ENCODE results near the gene SLC19A2.

Gene SLC19A2

GRCh38 chr1:169513208-169513607, 27.5 kb upstream of the SLC19A2 start:
- peaks cover 58% of the 10 kb centered on the region for H3K4me1 ChIP-seq (ENCODE audit: insufficient read depth, low read length, poor library complexity, severe bottlenecking)
- H3K9me3 ChIP-seq (ENCODE audit: insufficient read depth, low read depth, low read length): no peaks in the 10 kb centered on the region
- H3K4me2 ChIP-seq (ENCODE audit: low read depth, low read length, poor library complexity, severe bottlenecking): no peak overlapping the region
- no peaks in the 10 kb centered on the region for H3K79me2 ChIP-seq (ENCODE audit: insufficient read depth, low read length)
- no peak for TF ChIP-seq EZH2phosphoT487 (IDR thresholded peaks at IDR 0.05; ENCODE audit: borderline replicate concordance)
- TF ChIP-seq, protein P1, sequence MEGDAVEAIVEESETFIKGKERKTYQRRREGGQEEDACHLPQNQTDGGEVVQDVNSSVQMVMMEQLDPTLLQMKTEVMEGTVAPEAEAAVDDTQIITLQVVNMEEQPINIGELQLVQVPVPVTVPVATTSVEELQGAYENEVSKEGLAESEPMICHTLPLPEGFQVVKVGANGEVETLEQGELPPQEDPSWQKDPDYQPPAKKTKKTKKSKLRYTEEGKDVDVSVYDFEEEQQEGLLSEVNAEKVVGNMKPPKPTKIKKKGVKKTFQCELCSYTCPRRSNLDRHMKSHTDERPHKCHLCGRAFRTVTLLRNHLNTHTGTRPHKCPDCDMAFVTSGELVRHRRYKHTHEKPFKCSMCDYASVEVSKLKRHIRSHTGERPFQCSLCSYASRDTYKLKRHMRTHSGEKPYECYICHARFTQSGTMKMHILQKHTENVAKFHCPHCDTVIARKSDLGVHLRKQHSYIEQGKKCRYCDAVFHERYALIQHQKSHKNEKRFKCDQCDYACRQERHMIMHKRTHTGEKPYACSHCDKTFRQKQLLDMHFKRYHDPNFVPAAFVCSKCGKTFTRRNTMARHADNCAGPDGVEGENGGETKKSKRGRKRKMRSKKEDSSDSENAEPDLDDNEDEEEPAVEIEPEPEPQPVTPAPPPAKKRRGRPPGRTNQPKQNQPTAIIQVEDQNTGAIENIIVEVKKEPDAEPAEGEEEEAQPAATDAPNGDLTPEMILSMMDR (conservative IDR thresholded peaks at IDR 0.05; ENCODE audit: low read length): no peak
- no peak overlapping the region for H3K4me3 ChIP-seq (ENCODE audit: low read length, poor library complexity, severe bottlenecking)
- no peaks in the 10 kb centered on the region for H3K9me2 ChIP-seq (replicated peaks; ENCODE audit: low read depth, low read length)
- no peaks in the 10 kb centered on the region for H3K27me3 ChIP-seq (ENCODE audit: insufficient read depth, low read length, poor library complexity, severe bottlenecking)
- no peak overlapping the region for H3K9ac ChIP-seq (ENCODE audit: low read depth, low read length, poor library complexity, severe bottlenecking)
- peaks cover 10% of the 10 kb centered on the region for H3F3A ChIP-seq (ENCODE audit: low read depth)
- H4K20me1 ChIP-seq (ENCODE audit: insufficient read depth, low read length, poor library complexity, severe bottlenecking): no peaks in the 10 kb centered on the region
- peak overlapping the region; percentile 74 for H2AFZ ChIP-seq (ENCODE audit: low read length)
- no peaks in the 10 kb centered on the region for H3K36me3 ChIP-seq (ENCODE audit: insufficient read depth, low read length)

DNA sequence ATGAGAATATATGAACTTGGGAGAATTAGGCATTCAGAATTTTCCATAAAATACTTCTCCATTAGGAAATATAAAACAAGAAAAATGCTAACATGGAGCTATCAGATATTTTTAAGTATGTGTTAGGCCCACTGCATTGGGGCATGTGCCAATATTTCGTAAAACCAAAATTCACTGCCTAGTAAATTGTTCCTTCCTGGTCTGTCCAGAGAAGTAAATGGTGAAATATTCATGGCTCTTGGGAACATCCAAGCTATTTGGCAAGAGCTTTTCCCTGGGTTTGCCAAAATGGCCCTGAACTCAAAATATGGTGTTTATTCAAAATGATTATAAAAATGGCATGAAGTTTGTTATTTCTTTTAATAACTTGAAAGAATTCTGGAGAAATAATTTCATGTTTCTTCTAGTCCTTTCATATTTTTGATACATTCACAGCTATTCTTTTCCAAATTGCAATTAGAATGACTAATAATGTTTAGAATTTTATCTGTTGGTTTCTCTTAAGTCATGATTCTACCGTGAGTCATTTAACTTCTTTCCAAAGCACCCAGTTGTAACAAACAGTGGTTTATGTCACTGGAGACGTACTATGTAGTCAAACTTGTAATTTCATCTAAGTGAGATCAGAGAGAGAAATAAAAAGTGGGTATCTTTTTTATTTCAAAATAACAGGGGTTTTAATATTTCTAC, 25.7 kb upstream of the SLC19A2 start:
- Histone ChIP-seq H3K36me3 (ENCODE audit: insufficient read depth, low read length) (no peaks in the 10 kb centered on the region), H3K27me3 (ENCODE audit: insufficient read depth, low read length, poor library complexity, severe bottlenecking) (no peaks in the 10 kb centered on the region), H3K4me1 (ENCODE audit: insufficient read depth, low read length, poor library complexity, severe bottlenecking) (peaks cover 75% of the 10 kb centered on the region), H3K9me3 (ENCODE audit: insufficient read depth, low read depth, low read length) (no peaks in the 10 kb centered on the region), H3K4me2 (ENCODE audit: low read depth, low read length, poor library complexity, severe bottlenecking) (no peak overlapping the region), H3K9ac (ENCODE audit: low read depth, low read length, poor library complexity, severe bottlenecking) (no peak overlapping the region), H2AFZ (ENCODE audit: low read length) (no peak overlapping the region), H3K9me2 (replicated peaks; ENCODE audit: low read depth, low read length) (no peaks in the 10 kb centered on the region), H3K79me2 (ENCODE audit: insufficient read depth, low read length) (no peaks in the 10 kb centered on the region), H4K20me1 (ENCODE audit: insufficient read depth, low read length, poor library complexity, severe bottlenecking) (no peaks in the 10 kb centered on the region), H3F3A (ENCODE audit: low read depth) (peaks cover 20% of the 10 kb centered on the region), H3K4me3 (ENCODE audit: low read length, poor library complexity, severe bottlenecking) (no peak overlapping the region)
- no peak for TF ChIP-seq EZH2phosphoT487 (IDR thresholded peaks at IDR 0.05; ENCODE audit: borderline replicate concordance)

GRCh38 chr1:169510060-169510459, 24.3 kb upstream of the SLC19A2 start:
- Histone ChIP-seq H3K9me2 (replicated peaks; ENCODE audit: low read depth, low read length) (no peaks in the 10 kb centered on the region), H3K36me3 (ENCODE audit: insufficient read depth, low read length) (no peaks in the 10 kb centered on the region), H3K4me2 (ENCODE audit: low read depth, low read length, poor library complexity, severe bottlenecking) (peak overlapping the region; percentile 77), H3K79me2 (ENCODE audit: insufficient read depth, low read length) (no peaks in the 10 kb centered on the region), H3K9ac (ENCODE audit: low read depth, low read length, poor library complexity, severe bottlenecking) (no peak overlapping the region), H3K27me3 (ENCODE audit: insufficient read depth, low read length, poor library complexity, severe bottlenecking) (no peaks in the 10 kb centered on the region), H3F3A (ENCODE audit: low read depth) (peaks cover 20% of the 10 kb centered on the region), H2AFZ (ENCODE audit: low read length) (peak overlapping the region; percentile 23; the same call in 1 of the 2 replicates), H3K4me3 (ENCODE audit: low read length, poor library complexity, severe bottlenecking) (peak overlapping the region; percentile 30), H3K4me1 (ENCODE audit: insufficient read depth, low read length, poor library complexity, severe bottlenecking) (peaks cover 66% of the 10 kb centered on the region), H3K9me3 (ENCODE audit: insufficient read depth, low read depth, low read length) (no peaks in the 10 kb centered on the region), H4K20me1 (ENCODE audit: insufficient read depth, low read length, poor library complexity, severe bottlenecking) (no peaks in the 10 kb centered on the region)
- TF ChIP-seq, protein P1 (conservative IDR thresholded peaks at IDR 0.05; ENCODE audit: low read length): no peak
- TF ChIP-seq EZH2phosphoT487 (IDR thresholded peaks at IDR 0.05; ENCODE audit: borderline replicate concordance): no peak

DNA sequence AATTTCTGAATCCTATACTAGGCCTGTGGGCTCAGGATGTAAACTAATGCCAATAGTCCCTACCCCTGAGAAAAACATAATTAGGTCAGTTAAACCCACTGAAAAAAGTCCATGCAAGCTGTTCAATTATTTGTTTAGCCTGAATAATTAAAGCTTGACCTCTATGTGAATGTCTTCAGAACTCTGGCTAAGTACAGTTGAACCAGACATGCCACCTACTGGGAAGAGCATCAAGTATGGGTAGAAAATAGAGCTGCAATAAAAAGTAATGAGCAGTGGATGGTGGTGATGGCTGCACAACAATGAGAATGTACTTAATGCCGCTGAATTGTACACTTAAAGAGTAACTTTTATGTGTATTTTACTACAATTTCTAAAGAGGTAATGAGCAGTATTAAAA, 23.6 kb upstream of the SLC19A2 start:
- Histone ChIP-seq H3K4me2 (ENCODE audit: low read depth, low read length, poor library complexity, severe bottlenecking) (peak overlapping the region; percentile 77), H3K4me1 (ENCODE audit: insufficient read depth, low read length, poor library complexity, severe bottlenecking) (peaks cover 59% of the 10 kb centered on the region), H3F3A (ENCODE audit: low read depth) (peaks cover 20% of the 10 kb centered on the region), H3K9ac (ENCODE audit: low read depth, low read length, poor library complexity, severe bottlenecking) (peak overlapping the region; percentile 57), H3K4me3 (ENCODE audit: low read length, poor library complexity, severe bottlenecking) (peak overlapping the region; percentile 67), H2AFZ (ENCODE audit: low read length) (no peak overlapping the region; the same call in 1 of the 2 replicates), H3K9me3 (ENCODE audit: insufficient read depth, low read depth, low read length) (no peaks in the 10 kb centered on the region), H3K36me3 (ENCODE audit: insufficient read depth, low read length) (no peaks in the 10 kb centered on the region), H3K9me2 (replicated peaks; ENCODE audit: low read depth, low read length) (no peaks in the 10 kb centered on the region), H3K79me2 (ENCODE audit: insufficient read depth, low read length) (no peaks in the 10 kb centered on the region), H3K27me3 (ENCODE audit: insufficient read depth, low read length, poor library complexity, severe bottlenecking) (no peaks in the 10 kb centered on the region), H4K20me1 (ENCODE audit: insufficient read depth, low read length, poor library complexity, severe bottlenecking) (no peaks in the 10 kb centered on the region)
- TF ChIP-seq EZH2phosphoT487 (IDR thresholded peaks at IDR 0.05; ENCODE audit: borderline replicate concordance): no peak
- TF ChIP-seq, protein P1 (conservative IDR thresholded peaks at IDR 0.05; ENCODE audit: low read length): peak; percentile 56

All from Loucy (cell line).